AG10803 (cell line): ENCODE results near the gene TRMT10B.
"Not testable (repeated sequence)": the region's sequence is repeated elsewhere in the genome, so short reads cannot be mapped to it uniquely, and the experiment has no call there.

Experiments
- DNase-seq: peaks from one replicate; pipeline ENCODE4 v3.0.0; 2010; ENCODE audit warnings: low read depth
- H3K4me3 ChIP-seq: 2 replicates; pipeline ENCODE4 v1.5.1; 2011; ENCODE audit warnings: mild to moderate bottlenecking, low read length, control low read depth
- CTCF ChIP-seq: conservative IDR thresholded peaks from 2 replicates; pipeline ENCODE4 v1.5.1; 2011; ENCODE audit warnings: mild to moderate bottlenecking, low read length, control low read depth, inconsistent platforms

TRMT10B gene

GRCh38 chr9:37761511-37761910 is 7.9 kb downstream of the TRMT10B start:
- peak; percentile 83 for DNase-seq

GRCh38 chr9:37765263-37765662 is 11.7 kb downstream of the TRMT10B start:
- DNase-seq, H3K4me3 ChIP-seq: not testable (repeated sequence)

More at GRCh38 chr9:37761511-37761910, 7.9 kb downstream of the TRMT10B start:
- no peak overlapping the region for H3K4me3 ChIP-seq
- no peak for TF ChIP-seq CTCF

DNA sequence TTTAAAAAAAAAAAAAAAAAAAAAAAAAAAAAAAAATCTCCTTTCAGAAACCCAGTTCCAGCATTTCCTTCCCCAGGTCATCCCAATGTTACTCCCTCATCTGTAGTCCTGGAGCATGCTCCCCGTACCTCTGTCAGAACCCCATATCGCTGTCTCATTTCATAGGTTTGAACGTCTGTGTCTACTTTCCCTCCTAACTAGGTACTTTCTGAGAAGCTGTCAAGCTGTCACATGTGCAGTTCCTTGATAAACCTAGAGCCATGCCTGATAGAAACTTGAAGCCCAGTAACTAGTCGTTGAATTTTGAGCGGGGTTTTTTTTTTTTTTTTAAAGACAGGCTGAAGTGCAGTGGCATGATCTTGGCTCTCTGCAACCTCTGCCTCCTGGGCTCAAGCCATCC is 15.7 kb downstream of the TRMT10B start:
- TF ChIP-seq CTCF: no peak
- H3K4me3 ChIP-seq: no peak overlapping the region
- DNase-seq: no peak

- DNase-seq: no peak
- H3K4me3 ChIP-seq: no peak overlapping the region
- TF ChIP-seq CTCF: no peak
Observed at GRCh38 chr9:37769995-37770394, 16.4 kb downstream of the TRMT10B start.

- no peak for TF ChIP-seq CTCF
- no peak for DNase-seq
- no peak overlapping the region for H3K4me3 ChIP-seq
Observed at GRCh38 chr9:37775216-37775919, 21.8 kb downstream of the TRMT10B start.

DNA sequence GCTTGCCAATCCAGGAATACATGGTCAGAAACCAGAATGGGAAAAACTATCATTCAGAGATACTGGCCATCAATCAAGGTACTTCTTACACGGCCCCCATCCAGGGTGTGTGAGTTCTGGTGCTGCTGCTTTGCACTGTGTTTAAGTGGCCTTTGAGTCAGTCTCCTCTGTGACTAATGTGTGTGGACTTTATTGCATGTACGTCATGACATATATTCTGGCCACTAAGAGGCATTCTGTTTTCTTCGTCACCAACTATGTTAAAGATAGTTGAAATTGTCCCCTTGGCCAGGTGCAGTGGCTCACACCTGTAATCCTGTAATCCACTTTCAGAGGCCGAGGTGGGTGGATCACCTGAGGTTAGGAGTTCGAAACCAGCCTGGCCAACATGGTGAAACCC is 22.7 kb downstream of the TRMT10B start:
- TF ChIP-seq CTCF: no peak
- no peak overlapping the region for H3K4me3 ChIP-seq
- DNase-seq: no peak

DNA sequence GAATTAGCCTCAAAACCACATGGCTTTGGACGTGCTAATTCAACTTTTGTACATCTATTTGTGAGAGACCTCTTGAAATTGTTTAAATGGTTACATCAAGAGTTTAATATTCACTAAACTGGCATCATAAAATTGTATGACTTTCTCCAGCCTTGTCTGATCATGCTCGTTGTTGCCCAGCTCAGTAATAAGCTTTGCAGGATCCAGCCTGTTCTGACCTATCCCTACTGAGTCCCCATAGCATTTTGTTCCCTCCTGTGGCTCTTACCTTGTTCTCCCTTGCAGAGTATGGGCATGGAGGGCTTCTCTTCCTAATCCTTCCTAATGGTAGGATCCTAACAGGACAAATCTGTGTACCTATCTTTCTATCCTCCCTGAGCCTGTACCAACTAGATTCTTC is 24.9 kb downstream of the TRMT10B start:
- no peak overlapping the region for H3K4me3 ChIP-seq
- no peak for DNase-seq
- no peak for TF ChIP-seq CTCF

GRCh38 chr9:37784291-37784615 is 30.6 kb downstream of the TRMT10B start:
- DNase-seq: no peak
- TF ChIP-seq CTCF: no peak
- peak overlapping the region; percentile 95 for H3K4me3 ChIP-seq
